Measurements from ENCODE around the gene PIGQ.

DNA sequence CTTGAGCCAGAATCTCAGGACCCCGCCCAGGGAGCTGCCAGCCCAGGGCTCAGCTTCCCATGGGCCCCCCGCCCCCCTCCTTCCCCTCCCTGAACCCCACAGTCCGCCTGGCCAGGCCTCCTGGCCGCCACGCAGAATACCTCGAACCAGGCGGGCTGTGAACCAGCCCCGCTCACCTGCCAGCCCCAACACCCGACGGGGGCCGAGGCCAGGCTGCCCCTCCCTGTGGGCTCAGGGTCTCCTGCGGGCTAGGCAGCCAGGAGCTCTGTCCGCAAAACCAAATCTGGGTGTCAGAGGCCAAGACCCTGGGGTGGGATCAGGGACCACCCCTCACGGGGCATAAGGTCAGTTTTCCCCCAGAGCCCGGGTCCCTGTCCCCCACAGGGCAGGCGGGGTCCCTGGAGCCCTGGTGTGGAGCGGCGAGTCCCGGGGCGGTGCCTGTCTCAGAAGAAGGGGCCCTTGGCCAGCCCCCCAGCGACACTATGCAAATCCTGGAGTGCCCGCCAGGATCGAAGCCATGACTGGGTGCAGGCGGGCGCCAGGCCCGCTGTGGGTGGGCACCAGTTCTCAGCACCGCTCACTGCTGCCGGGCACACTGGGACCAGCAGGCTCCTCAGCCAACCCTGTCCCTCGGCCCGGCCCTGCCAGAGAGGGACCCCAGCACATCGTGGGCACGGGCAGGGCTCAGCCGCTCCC, 16.0 kb upstream of the PIGQ start:
- TF ChIP-seq POLR2A (IDR thresholded peaks at IDR 0.05): no peak
- TF ChIP-seq, protein P1, sequence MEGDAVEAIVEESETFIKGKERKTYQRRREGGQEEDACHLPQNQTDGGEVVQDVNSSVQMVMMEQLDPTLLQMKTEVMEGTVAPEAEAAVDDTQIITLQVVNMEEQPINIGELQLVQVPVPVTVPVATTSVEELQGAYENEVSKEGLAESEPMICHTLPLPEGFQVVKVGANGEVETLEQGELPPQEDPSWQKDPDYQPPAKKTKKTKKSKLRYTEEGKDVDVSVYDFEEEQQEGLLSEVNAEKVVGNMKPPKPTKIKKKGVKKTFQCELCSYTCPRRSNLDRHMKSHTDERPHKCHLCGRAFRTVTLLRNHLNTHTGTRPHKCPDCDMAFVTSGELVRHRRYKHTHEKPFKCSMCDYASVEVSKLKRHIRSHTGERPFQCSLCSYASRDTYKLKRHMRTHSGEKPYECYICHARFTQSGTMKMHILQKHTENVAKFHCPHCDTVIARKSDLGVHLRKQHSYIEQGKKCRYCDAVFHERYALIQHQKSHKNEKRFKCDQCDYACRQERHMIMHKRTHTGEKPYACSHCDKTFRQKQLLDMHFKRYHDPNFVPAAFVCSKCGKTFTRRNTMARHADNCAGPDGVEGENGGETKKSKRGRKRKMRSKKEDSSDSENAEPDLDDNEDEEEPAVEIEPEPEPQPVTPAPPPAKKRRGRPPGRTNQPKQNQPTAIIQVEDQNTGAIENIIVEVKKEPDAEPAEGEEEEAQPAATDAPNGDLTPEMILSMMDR (IDR thresholded peaks at IDR 0.05): no peak
